Endothelial cell (in vitro differentiated cells): ENCODE data around the gene PRRC2B. TPM values are rescaled to one million over a fixed set of nuclear protein-coding genes. Genes with fewer than 3 reads are reported as not detected.

Source experiments
- DNase-seq: peaks from one replicate; pipeline ENCODE4 v3.0.0; 2021; ENCODE audit warnings: low spot score
- H3K27ac Mint-ChIP-seq: one replicate; pipeline ENCODE4 v1.8.0; 2021; ENCODE audit warnings: mixed read lengths, inconsistent platforms; ENCODE audit not compliant: unreplicated experiment
- H3K27me3 Mint-ChIP-seq: one replicate; pipeline ENCODE4 v1.8.0; 2021; ENCODE audit warnings: mild to moderate bottlenecking, moderate library complexity, mixed read lengths, inconsistent platforms; ENCODE audit not compliant: unreplicated experiment
- H3K36me3 Mint-ChIP-seq: one replicate; pipeline ENCODE4 v1.8.0; 2021; ENCODE audit warnings: mild to moderate bottlenecking, low read depth, mixed read lengths, inconsistent platforms; ENCODE audit not compliant: unreplicated experiment
- H3K4me1 Mint-ChIP-seq: one replicate; pipeline ENCODE4 v1.8.0; 2021; ENCODE audit warnings: mild to moderate bottlenecking, mixed read lengths, inconsistent platforms; ENCODE audit not compliant: unreplicated experiment
- H3K4me3 Mint-ChIP-seq: one replicate; pipeline ENCODE4 v1.8.0; 2021; ENCODE audit warnings: mild to moderate bottlenecking, mixed read lengths, inconsistent platforms; ENCODE audit not compliant: unreplicated experiment
- H3K9me3 Mint-ChIP-seq: one replicate; pipeline ENCODE4 v1.8.0; 2021; ENCODE audit warnings: mixed read lengths, inconsistent platforms; ENCODE audit not compliant: unreplicated experiment
- total RNA-seq: library from RNA; stranded (reverse); fragmentation: NEBNext Ultra II Directional; extraction: Animal tissue kit (Norgen Biotek cat#: 25700); gene quantifications from one replicate; pipeline ENCODE4 v1.2.1, GENCODE V29; 2021; ENCODE audit not compliant: unreplicated experiment
- TF ChIP-seq, protein P1 (sequence below): fragments of 200-600 bp; sonication (generic); IDR thresholded peaks from one replicate; pipeline ENCODE4 v1.5.0; 2021; ENCODE audit warnings: antibody characterized with exemption; ENCODE audit not compliant: unreplicated experiment

PRRC2B gene
- total RNA-seq, 1 donor from 2014 or later, result 350 TPM

DNA sequence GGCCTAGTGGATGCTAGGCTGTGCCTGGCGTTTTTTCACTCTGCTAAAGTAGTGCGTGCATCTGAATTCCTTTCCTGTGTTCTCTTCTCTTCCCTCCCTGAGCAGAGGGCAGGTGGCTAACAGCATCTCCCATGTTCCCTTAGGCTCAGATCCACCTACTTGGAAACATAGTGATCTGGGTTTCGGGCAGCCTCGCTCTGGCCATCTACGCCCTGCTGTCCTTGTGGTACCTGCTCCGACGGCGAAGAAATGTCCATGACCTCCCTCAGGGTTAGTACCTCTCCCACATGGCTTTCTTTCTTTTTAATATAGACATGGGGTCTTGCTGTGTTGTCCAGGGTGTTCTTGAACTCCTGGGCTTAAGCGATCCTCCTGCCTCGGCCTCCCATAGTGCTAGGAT, 127.3 kb downstream of the PRRC2B start:
- peaks cover 15% of the 10 kb centered on the region for H3K27me3 Mint-ChIP-seq
- H3K9me3 Mint-ChIP-seq, result no peaks in the 10 kb centered on the region
- no peak overlapping the region for H3K4me3 Mint-ChIP-seq
- no peaks in the 10 kb centered on the region for H3K4me1 Mint-ChIP-seq
- no peak overlapping the region for H3K27ac Mint-ChIP-seq
- H3K36me3 Mint-ChIP-seq, result peaks cover 55% of the 10 kb centered on the region
- DNase-seq, result no peak
- TF ChIP-seq, protein P1, sequence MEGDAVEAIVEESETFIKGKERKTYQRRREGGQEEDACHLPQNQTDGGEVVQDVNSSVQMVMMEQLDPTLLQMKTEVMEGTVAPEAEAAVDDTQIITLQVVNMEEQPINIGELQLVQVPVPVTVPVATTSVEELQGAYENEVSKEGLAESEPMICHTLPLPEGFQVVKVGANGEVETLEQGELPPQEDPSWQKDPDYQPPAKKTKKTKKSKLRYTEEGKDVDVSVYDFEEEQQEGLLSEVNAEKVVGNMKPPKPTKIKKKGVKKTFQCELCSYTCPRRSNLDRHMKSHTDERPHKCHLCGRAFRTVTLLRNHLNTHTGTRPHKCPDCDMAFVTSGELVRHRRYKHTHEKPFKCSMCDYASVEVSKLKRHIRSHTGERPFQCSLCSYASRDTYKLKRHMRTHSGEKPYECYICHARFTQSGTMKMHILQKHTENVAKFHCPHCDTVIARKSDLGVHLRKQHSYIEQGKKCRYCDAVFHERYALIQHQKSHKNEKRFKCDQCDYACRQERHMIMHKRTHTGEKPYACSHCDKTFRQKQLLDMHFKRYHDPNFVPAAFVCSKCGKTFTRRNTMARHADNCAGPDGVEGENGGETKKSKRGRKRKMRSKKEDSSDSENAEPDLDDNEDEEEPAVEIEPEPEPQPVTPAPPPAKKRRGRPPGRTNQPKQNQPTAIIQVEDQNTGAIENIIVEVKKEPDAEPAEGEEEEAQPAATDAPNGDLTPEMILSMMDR, result no peak

DNA sequence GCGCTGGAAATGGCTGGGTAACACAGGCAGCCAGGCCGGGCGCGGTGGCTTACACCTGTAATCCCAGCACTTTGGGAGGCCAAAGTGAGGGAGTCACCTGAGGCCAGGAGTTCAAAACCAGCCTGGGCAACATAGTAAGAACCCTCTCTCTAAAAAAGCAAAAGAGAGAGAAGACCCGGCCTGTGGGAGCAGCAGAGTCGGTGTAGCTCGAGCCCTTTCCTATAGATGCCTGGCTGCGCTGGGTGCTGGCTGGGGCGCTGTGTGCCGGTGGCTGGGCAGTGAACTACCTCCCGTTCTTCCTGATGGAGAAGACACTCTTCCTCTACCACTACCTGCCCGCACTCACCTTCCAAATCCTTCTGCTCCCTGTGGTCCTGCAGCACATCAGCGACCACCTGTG, 127.9 kb downstream of the PRRC2B start:
- H3K9me3 Mint-ChIP-seq, result no peaks in the 10 kb centered on the region
- H3K4me1 Mint-ChIP-seq, result no peaks in the 10 kb centered on the region
- H3K36me3 Mint-ChIP-seq, result peaks cover 60% of the 10 kb centered on the region
- TF ChIP-seq, protein P1, result no peak
- no peak for DNase-seq
- H3K27ac Mint-ChIP-seq, result no peak overlapping the region
- H3K27me3 Mint-ChIP-seq, result peaks cover 15% of the 10 kb centered on the region
- no peak overlapping the region for H3K4me3 Mint-ChIP-seq

DNA sequence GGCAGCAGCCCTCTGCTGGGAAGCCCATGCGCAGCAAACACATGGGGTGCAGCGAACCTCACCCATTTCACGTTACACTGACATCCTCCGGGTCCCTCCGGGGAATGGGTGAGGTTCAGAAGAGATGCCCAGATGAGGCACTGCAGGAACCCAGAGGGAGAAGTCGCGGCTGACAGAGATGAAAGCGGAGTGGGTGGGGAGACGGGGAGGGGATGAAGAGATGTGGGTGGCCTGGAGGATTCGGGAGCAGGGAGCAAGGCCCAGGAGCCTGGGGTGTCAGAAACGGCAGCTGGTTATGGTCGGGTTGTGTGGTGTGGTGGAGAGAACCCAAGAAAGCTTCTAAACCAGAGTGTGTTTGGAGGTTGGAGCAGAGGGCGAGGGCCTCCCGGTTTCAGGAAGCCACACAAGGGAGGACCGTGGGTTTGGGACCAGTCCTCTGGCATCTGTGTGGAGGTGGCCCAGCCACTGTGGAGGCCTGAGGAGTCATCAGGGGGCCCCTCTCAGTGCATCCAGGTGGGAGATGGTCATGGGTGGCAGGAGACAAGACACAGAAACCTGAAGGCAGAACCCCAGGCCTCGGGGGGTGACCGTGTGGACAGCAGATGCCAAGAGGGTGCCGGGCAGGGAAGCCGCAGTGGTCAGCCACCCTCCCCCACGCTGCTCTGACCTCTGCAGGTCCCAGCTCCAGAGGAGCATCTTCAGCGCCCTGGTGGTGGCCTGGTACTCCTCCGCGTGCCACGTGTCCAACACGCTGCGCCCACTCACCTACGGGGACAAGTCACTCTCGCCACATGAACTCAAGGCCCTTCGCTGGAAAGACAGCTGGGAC, 128.6 kb downstream of the PRRC2B start:
- Mint-ChIP-seq H3K27ac (no peak overlapping the region), H3K27me3 (peaks cover 13% of the 10 kb centered on the region), H3K4me3 (peak overlapping the region; percentile 4), H3K36me3 (peaks cover 59% of the 10 kb centered on the region), H3K4me1 (no peaks in the 10 kb centered on the region), H3K9me3 (no peaks in the 10 kb centered on the region)
- DNase-seq, result no peak
- TF ChIP-seq, protein P1, result no peak

DNA sequence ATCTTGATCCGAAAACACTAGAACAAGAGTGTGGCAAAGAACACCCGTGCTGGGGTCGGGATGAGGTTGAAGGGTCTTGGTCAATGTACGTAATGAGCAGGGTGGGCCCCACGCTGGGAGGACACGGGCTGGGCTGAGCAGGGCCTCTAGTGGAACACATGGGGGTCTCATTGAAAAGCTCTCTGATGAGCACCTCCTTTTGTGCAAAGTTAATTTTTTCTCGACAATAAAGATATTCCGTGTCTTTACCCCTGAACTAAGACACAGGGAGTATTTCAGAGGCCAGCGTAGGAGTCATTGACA, 129.2 kb downstream of the PRRC2B start:
- H3K27ac Mint-ChIP-seq, result no peak overlapping the region
- TF ChIP-seq, protein P1, result no peak
- peaks cover 55% of the 10 kb centered on the region for H3K36me3 Mint-ChIP-seq
- no peak for DNase-seq
- no peaks in the 10 kb centered on the region for H3K4me1 Mint-ChIP-seq
- H3K27me3 Mint-ChIP-seq, result peaks cover 10% of the 10 kb centered on the region
- peak overlapping the region; percentile 4 for H3K4me3 Mint-ChIP-seq
- H3K9me3 Mint-ChIP-seq, result no peaks in the 10 kb centered on the region
